NOMO-1 treated with DMSO at 0.1 percent for 48 hours (cell line): ENCODE results near the gene ACAA1.
"Not testable (repeated sequence)": the region's sequence is repeated elsewhere in the genome, so short reads cannot be mapped to it uniquely, and the experiment has no call there.

Source experiments
- DNase-seq: peaks from one replicate; lab custom pipeline; 2025; ENCODE audit not compliant: unreplicated experiment; lab: John Stamatoyannopoulos, UW

Gene ACAA1

GRCh38 chr3:38136777-38137614, at the start of gene ACAA1:
ACAA1 (minus strand) TSS chr3:38137127; CDS start chr3:38137035, 92 bp downstream.
- DNase-seq = peak; percentile 99

- DNase-seq = no peak
These were observed 40.3 kb upstream of the ACAA1 start for GRCh38 chr3:38177181-38177580.

GRCh38 chr3:38173834-38174418, 37.0 kb upstream of the ACAA1 start:
- DNase-seq = no peak

GRCh38 chr3:38171622-38172021, 34.7 kb upstream of the ACAA1 start:
- no peak for DNase-seq

GRCh38 chr3:38170722-38171121, 33.8 kb upstream of the ACAA1 start:
- no peak for DNase-seq

GRCh38 chr3:38169027-38169317, 32.0 kb upstream of the ACAA1 start:
- no peak for DNase-seq

GRCh38 chr3:38168151-38169026, 31.5 kb upstream of the ACAA1 start:
- no peak for DNase-seq

GRCh38 chr3:38167591-38167990, 30.7 kb upstream of the ACAA1 start:
- no peak for DNase-seq

GRCh38 chr3:38165722-38166387, 28.9 kb upstream of the ACAA1 start:
- no peak for DNase-seq

- peak; percentile 100 for DNase-seq
These were observed 28.2 kb upstream of the ACAA1 start, which contains the start of gene OXSR1 for GRCh38 chr3:38164952-38165721. OXSR1 (plus strand) TSS chr3:38165537; CDS start chr3:38165877, 340 bp downstream.

- DNase-seq = no peak
These were observed 27.7 kb upstream of the ACAA1 start for GRCh38 chr3:38164643-38164951.

GRCh38 chr3:38163841-38164642, 27.1 kb upstream of the ACAA1 start:
- DNase-seq = no peak

GRCh38 chr3:38163117-38163840, 26.4 kb upstream of the ACAA1 start:
- DNase-seq = peak; percentile 51

- DNase-seq = not testable (repeated sequence)
These were observed 23.8 kb upstream of the ACAA1 start for GRCh38 chr3:38160704-38161103.

- DNase-seq = no peak
These were observed 21.5 kb upstream of the ACAA1 start for GRCh38 chr3:38158472-38158871.

GRCh38 chr3:38157595-38157994, 20.7 kb upstream of the ACAA1 start:
- DNase-seq = no peak

- no peak for DNase-seq
These were observed 20.2 kb upstream of the ACAA1 start for GRCh38 chr3:38157117-38157516.

- DNase-seq = no peak
These were observed 18.9 kb upstream of the ACAA1 start for GRCh38 chr3:38155825-38156224.

- no peak for DNase-seq
These were observed 17.8 kb upstream of the ACAA1 start for GRCh38 chr3:38154625-38155255.
